HCEC 1CT (cell line): ENCODE results near the gene RGS21.

ENCODE experiments used
- DNase-seq: peaks from one replicate; pipeline ENCODE4 v3.0.0-alpha.2; 2017

Gene RGS21

DNA sequence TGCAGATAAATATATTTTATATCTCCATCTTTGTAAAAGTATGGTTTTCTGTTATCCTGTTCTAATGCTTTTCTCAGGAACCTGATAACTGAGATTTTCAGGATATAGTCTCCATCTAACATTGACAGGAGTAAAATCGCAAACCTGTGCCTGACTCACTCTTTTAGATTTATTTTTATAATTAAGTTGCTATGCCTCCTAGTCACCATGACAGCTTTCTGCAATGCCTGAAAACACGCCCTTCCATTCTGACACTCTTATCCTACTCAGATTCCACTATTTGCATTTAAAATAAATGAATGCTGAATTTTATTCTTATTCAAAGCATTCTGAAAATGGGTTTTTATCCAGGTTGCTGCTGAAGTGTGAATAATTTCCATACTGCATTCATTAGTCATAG, 62.8 kb downstream of the RGS21 start:
- DNase-seq, result no peak

DNA sequence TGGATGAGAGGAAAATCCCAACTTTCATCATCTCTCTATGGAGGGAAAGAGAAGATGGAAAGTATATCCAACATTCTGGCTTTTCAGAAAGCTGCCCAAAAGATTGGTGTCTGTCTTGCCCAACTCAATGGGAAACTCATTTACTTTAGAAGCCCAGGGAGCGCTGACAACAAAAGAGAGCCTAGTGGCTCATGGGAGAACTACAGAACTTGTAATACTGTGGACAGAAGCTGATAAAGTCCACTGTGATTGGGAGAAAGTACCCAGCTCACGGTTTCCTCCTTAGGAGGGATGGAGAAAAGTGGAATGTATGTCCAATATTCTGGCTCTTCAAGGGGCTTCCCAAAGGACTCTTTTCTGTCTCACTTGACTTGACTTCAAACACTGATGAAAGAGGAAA, 66.0 kb downstream of the RGS21 start:
- DNase-seq, result no peak

DNA sequence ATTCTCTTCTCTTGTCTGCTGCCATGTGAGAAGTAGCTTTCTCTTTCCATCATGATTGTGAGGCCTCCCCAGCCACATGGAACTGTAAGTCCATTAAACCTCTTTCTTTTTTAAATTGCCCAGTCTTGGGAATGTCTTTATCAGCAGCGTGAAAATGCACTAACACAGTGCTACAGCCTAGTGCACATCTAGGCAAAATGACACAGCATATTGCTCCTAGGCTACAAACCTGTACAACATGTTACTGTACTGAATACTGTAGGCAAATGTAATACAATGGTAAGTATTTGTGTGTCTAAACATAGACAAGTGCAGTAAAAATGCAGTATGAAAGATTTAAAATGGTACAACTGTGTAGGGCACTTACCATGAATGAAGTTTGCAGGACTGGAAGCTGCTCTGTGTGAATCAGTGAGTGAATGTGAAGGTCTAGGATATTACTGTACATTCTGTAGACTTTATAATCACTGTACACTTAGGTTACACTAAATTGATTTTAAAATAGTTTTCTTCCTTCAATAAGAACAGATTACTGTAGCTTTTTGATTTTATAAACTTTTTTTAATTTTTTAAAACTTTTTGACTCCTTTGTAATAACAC, 69.4 kb downstream of the RGS21 start:
- DNase-seq, result no peak

DNA sequence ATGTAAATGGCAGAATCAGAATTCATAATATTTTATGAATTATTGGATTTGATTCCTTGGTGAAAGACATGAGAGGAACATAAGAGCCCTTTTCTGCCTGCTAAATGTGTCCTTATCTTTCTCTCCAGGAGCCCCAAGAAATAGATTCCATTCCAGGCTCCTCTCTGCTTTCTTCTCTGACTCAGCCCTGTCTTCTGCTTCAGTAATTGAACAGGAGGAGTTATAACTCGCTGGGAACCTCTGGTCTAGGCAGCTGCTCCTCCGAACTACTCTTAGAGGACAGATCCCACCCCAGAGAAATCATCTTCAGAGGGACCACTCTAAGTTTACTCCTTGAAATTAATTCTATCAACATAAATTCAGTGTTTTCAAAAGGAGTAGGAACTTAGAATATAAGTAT, 78.4 kb downstream of the RGS21 start:
- no peak for DNase-seq

DNA sequence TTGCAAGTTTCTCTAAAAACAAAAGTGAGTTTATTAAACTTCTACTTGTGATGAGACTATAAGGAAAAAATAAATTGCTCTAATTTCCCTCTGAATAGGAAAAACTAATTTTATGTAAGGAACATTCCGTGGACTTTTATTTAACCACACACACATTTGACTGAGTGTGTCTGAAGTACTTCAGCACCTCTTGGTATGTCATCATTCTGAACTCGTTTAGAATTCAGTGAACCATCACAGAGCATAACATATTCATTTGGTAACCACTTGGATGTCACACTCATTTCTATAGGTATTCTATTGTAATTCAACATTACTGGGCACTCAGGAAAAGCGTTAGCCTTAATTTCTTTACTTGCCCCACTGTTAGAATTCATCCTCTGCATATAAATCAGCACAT, 79.1 kb downstream of the RGS21 start:
- no peak for DNase-seq

DNA sequence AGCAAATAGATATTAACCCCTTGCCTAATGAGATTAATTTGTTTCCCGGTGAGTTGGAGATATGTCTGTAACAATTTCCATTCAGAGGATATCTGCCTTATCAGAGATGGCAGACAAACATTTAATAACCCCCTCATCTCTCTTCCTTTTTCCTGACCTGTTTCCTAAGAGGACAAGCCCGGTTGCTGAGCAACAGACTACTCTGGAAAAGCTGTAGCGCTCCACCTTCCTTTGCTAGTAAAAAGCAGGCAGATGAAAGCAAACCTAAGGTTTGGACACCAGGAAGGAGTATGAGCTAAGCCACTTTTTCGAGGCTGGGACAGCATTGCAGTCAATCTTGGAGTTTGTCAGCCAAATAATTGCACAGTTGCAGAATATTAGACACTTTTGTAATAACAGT, 82.4 kb downstream of the RGS21 start:
- no peak for DNase-seq

DNA sequence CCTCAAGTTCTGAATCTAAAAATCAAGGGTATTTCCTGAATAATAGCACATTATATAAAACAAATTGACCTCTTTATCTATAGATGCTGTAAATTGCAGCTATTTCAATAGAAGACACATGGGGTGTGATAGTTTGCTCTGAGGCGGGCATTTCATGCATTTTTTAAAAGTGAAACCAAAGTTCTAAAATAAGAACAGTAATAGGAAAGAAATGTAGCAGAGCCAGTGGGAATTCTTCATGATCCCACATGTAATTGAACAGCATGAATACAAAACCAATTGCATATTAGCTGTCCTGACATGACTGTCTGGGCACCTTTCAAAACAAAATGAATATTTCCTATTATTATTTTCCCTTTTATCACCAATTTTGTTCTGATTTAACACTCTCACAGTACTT, 85.0 kb downstream of the RGS21 start:
- DNase-seq, result peak; percentile 45

DNA sequence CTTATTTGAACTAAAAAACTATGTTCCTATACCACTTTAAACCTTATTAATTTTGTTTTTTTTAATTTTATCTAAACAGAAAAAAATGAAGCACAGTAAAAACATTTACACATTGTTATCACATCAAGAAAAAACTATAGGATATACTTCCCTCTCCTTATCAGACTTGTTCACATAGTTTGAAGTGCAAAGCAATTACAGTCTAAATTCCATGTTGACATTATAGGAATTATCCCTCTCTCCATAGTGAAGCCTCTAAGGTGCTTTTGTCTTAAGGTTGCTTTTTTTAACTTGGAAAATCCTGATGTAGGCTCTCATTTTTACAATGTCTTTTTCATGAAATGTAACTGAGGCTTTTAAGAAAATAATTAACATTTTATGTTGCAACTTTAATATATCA, 85.8 kb downstream of the RGS21 start:
- no peak for DNase-seq

DNA sequence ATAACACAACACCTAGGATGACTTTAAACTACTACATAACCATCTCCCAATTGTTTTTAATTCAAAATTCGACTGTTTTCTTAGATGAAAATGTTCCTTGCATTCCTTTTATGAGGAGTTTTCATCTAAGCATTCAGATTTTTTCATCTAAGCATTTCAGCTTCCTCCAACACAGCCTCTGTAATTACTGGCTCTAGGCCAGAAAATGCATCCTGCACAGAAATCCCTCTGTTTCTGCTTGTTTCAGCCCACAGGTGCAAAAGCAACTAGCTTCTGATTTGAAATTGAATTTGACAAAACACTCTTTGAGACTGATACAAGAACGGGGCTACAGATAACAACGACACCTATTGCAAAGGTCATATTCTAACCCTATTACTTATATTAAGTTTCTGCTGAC, 90.4 kb downstream of the RGS21 start:
- DNase-seq, result no peak
